Adipocyte (in vitro differentiated cells): ENCODE data around the gene DEDD.

Experiments used
- DNase-seq: peaks from one replicate; pipeline ENCODE4 v3.0.0-alpha.2; 2015; ENCODE audit warnings: low read depth
- H3K27me3 ChIP-seq: replicated peaks from 2 replicates; pipeline ENCODE4 v1.7.0; 2013; ENCODE audit warnings: mild to moderate bottlenecking, low read length, moderate library complexity; ENCODE audit not compliant: control insufficient read depth, insufficient read depth
- H3K36me3 ChIP-seq: 2 replicates; pipeline ENCODE4 v1.7.0; 2013; ENCODE audit warnings: low read length, mild to moderate bottlenecking, moderate library complexity; ENCODE audit not compliant: control insufficient read depth, insufficient read depth, severe bottlenecking
- H3K4me1 ChIP-seq: 2 replicates; pipeline ENCODE4 v1.7.0; 2013; ENCODE audit warnings: mild to moderate bottlenecking, low read length, moderate library complexity; ENCODE audit not compliant: control insufficient read depth, insufficient read depth
- H3K4me3 ChIP-seq: 2 replicates; pipeline ENCODE4 v1.7.0; 2013; ENCODE audit warnings: mild to moderate bottlenecking, low read length, moderate library complexity
- H3K9ac ChIP-seq: 2 replicates; pipeline ENCODE4 v1.7.0; 2013; ENCODE audit warnings: mild to moderate bottlenecking, low read length, moderate library complexity
- H3K9me3 ChIP-seq: 2 replicates; pipeline ENCODE4 v1.7.0; 2013; ENCODE audit warnings: mild to moderate bottlenecking, low read length, moderate library complexity; ENCODE audit not compliant: control insufficient read depth

Gene DEDD

DNA sequence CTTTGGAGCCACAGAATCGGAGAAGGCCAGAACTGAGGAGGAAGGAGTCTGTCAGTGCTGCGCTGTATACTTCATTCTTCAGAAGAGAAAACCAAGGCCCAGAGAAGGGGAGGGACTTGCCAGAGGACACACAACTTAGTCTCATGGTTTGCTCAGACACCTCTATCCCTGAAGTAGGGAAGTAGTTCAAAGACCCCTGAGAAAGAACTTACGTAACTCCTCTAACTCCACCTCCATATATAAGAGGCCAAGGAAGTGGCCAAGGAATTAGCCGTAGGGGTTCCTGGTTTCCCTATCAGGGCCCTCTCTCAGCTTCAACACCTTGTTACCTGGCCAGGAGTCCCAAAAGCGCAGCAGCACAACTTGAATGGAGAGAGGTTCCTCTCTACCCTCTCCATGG is 42.5 kb downstream of the DEDD start:
- DNase-seq, result no peak
- Histone ChIP-seq H3K4me1 (peaks cover 9% of the 10 kb centered on the region), H3K4me3 (no peak overlapping the region), H3K36me3 (no peaks in the 10 kb centered on the region), H3K27me3 (no peaks in the 10 kb centered on the region), H3K9me3 (no peaks in the 10 kb centered on the region), H3K9ac (no peak overlapping the region)

DNA sequence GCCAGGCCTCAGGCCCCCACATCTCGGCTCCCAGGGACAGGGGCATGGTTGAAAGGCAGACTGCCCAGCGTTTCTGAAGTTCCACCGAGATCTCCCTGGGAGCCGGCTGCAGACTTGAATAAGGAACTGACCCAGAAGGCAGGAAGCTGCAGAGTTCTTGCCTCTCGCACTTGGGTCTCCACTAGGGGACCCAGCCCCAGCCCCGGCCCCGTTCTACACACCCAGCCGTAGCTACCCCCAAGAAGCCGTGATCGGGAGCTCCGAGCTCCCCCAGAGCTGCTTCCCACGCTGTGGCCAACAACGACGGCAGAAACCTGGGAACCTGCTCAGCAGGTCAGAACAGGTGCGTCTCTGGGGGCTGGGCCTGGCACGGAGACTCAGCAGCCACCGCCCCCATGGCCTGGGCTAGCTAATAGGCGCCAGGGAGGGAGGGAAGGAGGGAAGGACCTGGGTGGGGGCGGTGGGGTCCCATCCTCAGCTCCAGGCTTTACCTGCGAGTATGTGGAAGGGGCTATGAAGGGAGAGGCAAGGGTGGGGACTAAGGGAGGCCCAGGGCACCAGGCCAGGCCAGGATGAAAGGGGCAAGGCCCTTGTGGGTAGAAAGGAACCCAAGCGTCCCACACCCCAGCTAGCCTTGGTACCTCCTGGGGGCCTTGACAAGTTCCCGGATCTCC is 43.1 kb downstream of the DEDD start, which contains the start of gene NECTIN4:
Gene NECTIN4, minus strand, starts transcription at position 308 of the 674 bp plus-strand sequence. Its CDS starts 262 bp downstream, at position 46.
- Histone ChIP-seq H3K4me1 (peaks cover 10% of the 10 kb centered on the region), H3K9ac (no peak within 1 kb of the TSS), H3K4me3 (no peak within 1 kb of the TSS), H3K9me3 (no peaks in the 10 kb centered on the region), H3K27me3 (no peaks in the 10 kb centered on the region), H3K36me3 (no peaks in the 10 kb centered on the region)
- DNase-seq, result no peak

DNA sequence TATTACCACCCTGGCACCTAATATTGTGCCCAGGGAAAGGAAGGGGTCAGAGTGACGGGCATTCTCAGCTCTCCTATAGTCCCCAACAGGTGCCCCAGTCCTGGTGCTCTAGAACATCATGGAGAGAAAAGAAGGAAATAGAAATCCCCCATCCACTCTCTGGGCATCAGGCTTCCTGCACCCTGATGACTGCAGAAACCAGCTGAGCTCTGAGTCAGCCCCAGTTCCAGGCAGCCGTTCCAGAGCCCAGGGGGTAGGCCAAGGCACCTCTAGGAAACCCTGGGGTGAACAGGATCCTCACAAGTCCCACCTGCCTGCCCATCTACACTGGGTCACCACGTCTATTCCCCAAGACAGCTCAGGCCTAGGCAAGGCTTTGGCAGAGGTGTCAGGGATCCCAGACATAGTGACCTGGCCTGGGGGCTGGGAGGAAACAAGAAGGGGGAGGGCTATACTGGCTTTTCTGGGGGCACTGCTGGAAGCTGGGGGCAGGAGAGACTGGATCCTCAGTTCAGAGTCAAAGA is 43.8 kb downstream of the DEDD start:
- no peaks in the 10 kb centered on the region for H3K36me3 ChIP-seq
- DNase-seq, result no peak
- H3K9ac ChIP-seq, result no peak overlapping the region
- no peak overlapping the region for H3K4me3 ChIP-seq
- H3K4me1 ChIP-seq, result peaks cover 18% of the 10 kb centered on the region
- H3K27me3 ChIP-seq, result no peaks in the 10 kb centered on the region
- H3K9me3 ChIP-seq, result no peaks in the 10 kb centered on the region

DNA sequence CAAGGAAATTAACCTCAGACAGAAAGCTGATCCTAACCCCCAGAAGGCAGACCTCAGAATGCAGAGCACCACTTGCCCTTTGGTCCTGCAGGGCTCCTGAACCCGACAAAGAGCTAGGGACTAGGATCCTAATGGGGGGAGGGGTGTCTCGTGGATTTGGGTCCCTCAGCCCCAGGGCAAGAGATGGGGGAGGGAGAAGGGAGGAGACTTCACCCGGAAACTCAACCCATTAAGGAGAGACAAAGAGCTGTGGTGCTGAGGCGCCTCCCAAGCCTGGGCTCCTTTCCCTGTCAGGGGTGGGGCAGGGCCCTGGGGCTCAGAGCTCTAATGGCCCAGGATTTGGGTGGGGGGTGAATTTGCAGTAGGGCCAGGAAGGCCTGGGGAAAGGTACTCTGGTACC is 46.0 kb downstream of the DEDD start:
- H3K4me3 ChIP-seq, result no peak overlapping the region

DNA sequence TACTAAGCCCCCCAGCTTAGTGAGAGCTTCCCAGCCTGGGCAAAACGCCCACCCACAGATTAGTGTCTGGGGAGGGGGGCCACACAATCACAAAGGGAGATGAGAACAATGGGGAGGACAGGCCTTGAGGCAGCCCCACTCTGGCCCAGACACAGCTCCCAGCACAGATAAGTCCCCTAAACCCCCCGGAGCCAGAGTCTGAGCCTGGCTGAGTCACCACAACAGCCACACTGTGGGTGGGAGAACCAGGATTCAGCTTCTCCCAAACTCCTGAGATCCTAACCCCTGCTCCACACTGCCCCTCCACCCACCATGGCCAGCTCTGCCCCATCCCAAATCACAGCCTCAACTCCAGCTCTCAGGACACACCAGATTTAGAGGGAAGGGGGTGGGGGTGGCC is 47.3 kb downstream of the DEDD start:
- DNase-seq, result peak; percentile 15
- Histone ChIP-seq H3K4me3 (no peak overlapping the region), H3K9me3 (no peaks in the 10 kb centered on the region), H3K36me3 (no peaks in the 10 kb centered on the region), H3K4me1 (peaks cover 43% of the 10 kb centered on the region), H3K27me3 (no peaks in the 10 kb centered on the region), H3K9ac (peak overlapping the region; percentile 33)

More for the DNA sequence above, 46.0 kb downstream of the DEDD start:
- Histone ChIP-seq H3K9me3 (no peaks in the 10 kb centered on the region), H3K36me3 (no peaks in the 10 kb centered on the region), H3K4me1 (peaks cover 30% of the 10 kb centered on the region), H3K27me3 (no peaks in the 10 kb centered on the region), H3K9ac (no peak overlapping the region)
- no peak for DNase-seq

DNA sequence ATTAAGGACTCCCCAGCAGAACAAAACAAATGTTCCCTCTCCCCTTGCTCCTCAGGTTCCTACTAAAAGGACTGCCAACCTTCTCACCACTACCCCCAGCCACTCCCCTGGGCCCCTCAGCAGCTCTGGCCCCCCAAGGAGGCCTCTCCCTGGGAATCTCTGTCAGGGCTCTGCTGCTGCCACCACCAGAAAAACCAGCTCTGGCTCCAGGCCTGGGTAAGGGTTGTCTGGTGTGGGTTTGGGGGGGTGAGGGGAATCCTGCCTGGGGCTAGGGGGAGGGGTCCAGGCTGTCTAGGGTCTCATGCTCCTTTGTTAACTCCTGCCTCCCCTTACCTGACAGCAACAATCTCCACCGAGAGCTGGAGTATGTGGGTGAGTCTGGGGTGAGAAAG is 47.9 kb downstream of the DEDD start:
- H3K9ac ChIP-seq, result no peak overlapping the region
- H3K27me3 ChIP-seq, result no peaks in the 10 kb centered on the region
- no peak for DNase-seq
- peaks cover 47% of the 10 kb centered on the region for H3K4me1 ChIP-seq
- no peak overlapping the region for H3K4me3 ChIP-seq
- no peaks in the 10 kb centered on the region for H3K9me3 ChIP-seq
- H3K36me3 ChIP-seq, result no peaks in the 10 kb centered on the region

DNA sequence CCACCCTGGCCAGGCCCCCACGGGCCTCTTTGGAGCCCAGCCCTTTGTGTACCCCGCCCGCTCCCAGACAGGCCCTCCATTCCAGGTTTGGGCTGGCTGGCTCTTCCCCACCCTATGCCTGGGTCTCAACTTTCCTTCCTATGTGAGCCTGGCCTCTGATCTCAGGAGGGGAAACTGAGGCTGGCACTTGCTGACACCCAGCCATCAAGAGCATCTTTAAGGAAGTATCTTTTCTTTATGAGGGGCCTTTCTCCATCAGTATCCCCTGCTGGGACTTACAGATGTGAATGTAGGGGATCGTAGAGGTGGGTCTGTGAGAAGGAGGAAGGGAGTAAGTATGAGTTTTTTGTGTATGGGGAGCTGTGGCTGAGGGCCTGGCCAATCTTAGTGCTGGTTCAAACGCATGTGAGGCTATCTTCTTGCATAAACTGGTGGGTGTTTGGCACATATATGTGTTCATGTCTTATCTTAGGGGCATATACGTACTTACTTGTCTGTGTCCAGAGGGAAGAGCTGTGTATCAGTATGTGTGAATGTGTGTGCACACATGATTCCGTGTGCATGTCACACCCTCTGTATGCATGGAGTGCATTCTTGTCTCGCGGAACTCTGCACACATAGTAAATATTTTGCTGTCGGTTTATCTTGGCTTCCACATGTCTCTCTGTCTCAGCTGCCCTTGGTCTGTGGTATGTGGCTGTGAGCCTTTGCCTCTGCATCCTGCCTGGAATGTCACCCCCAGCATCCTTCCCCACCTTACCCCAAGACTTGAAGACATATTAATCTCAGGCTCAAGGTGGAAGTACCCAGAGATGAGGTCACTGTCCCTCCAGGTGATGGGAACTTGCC is 48.5 kb downstream of the DEDD start:
- H3K4me3 ChIP-seq, result no peak overlapping the region
- no peaks in the 10 kb centered on the region for H3K36me3 ChIP-seq
- peaks cover 47% of the 10 kb centered on the region for H3K4me1 ChIP-seq
- DNase-seq, result no peak
- H3K27me3 ChIP-seq, result no peaks in the 10 kb centered on the region
- H3K9ac ChIP-seq, result no peak overlapping the region
- H3K9me3 ChIP-seq, result no peaks in the 10 kb centered on the region

DNA sequence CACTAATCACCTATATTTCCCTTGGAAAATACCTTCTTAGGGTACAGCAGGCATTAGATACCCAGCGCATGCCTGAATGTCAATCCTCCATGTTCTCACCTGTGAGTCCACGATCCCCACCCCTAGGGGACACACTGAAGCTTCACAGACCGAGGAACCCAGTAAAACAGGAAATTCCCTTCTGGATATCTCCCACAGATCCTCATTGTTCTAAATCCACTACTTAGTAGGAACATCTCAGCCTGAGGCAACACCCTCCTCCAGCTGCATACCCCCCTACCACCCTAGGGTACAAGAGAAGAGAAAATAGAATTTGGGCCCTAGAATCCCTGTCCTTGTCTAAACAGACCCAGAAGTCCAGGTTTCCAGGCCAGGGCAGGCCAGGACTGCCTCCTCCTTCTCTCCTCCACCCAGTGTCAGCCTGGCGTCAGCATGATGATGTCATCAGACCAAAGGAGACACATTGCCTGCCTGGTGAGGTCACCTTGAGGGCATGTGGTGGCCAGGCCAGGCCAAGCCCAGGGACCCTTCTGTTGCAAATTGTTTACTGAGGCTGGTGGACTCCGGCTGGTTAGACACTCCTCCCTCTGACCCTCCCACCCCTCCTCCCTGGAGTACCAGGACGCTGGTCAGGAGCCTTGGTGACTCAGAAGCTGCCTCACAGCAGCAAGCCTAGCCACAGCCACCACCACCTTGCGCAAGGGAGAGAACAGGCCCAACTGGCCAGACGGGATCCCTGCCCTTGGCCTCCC is 49.3 kb downstream of the DEDD start:
- Histone ChIP-seq H3K4me3 (no peak overlapping the region), H3K9ac (peak overlapping the region; percentile 56), H3K4me1 (peaks cover 47% of the 10 kb centered on the region), H3K27me3 (no peaks in the 10 kb centered on the region), H3K36me3 (no peaks in the 10 kb centered on the region), H3K9me3 (no peaks in the 10 kb centered on the region)
- peak; percentile 83 for DNase-seq

DNA sequence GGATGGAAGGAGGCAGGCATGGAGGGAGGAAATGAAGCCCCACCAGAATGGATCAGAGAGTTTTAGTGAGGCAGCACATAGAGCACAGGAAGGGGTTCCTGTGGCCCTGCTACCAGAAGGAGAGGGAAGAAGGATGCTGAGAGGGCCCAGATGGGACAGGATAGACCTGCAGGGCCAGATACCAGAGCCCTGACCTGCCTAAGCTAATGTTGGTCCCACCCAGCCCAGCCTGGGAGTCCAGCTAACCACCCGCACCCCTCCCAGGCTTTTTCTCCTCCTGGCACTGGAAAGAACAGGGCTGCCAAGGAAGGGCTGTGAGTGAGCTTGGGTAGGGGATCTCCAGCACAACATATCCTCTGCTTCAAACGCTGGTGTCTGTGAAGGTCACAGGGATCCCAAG is 50.0 kb downstream of the DEDD start:
- Histone ChIP-seq H3K4me1 (peaks cover 47% of the 10 kb centered on the region), H3K4me3 (no peak overlapping the region), H3K27me3 (no peaks in the 10 kb centered on the region), H3K36me3 (no peaks in the 10 kb centered on the region), H3K9me3 (no peaks in the 10 kb centered on the region), H3K9ac (no peak overlapping the region)
- no peak for DNase-seq

DNA sequence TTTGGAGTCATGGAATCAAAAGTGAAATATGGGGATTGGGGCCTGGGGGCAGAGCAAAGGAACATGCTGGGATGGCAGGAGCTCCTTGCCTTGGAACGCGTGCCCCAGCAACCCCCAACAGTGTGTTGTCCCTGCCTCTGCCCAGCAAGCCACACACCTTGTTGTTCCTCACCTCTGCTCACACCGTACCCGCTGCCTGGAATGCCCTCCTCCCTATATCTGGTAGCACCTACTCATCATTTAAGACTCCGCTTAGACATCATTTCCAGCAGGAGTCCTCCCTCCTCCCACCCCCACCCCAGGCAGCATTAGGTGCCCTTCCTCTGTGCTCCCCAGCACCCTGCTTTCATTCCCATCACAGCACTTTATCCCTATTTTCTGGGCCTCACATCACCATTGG is 50.9 kb downstream of the DEDD start:
- no peak for DNase-seq

More for the DNA sequence above, 50.9 kb downstream of the DEDD start:
- Histone ChIP-seq H3K4me3 (no peak overlapping the region), H3K9ac (no peak overlapping the region), H3K4me1 (peaks cover 47% of the 10 kb centered on the region), H3K9me3 (no peaks in the 10 kb centered on the region), H3K27me3 (no peaks in the 10 kb centered on the region), H3K36me3 (no peaks in the 10 kb centered on the region)
